Activated T-helper 17 cell treated with anti-CD3 and anti-CD28 coated beads, Interleukin-2, amount 50 U/mL, for 72 hours (primary cell): ENCODE results near the gene C16orf95. TPM values are rescaled to one million over a fixed set of nuclear protein-coding genes. Genes with fewer than 3 reads are reported as not detected.
"Not testable (repeated sequence)": the region's sequence is repeated elsewhere in the genome, so short reads cannot be mapped to it uniquely, and the experiment has no call there.

Source experiments
- ATAC-seq: fragments of 150-1000 bp; cut with Tn5 transposase; replicated peaks from 2 replicates; pipeline ENCODE4 v1.10.0; 2021; ENCODE audit warnings: mild to moderate bottlenecking, moderate library complexity
- H3K27ac Mint-ChIP-seq: one replicate; pipeline ENCODE4 v1.8.0; 2022; ENCODE audit warnings: mixed read lengths
- H3K27me3 Mint-ChIP-seq: one replicate; pipeline ENCODE4 v1.8.0; 2022; ENCODE audit warnings: mixed read lengths
- H3K36me3 Mint-ChIP-seq: one replicate; pipeline ENCODE4 v1.8.0; 2022; ENCODE audit warnings: low read depth, mild to moderate bottlenecking, mixed read lengths
- H3K4me1 Mint-ChIP-seq: one replicate; pipeline ENCODE4 v1.8.0; 2022; ENCODE audit warnings: mixed read lengths
- H3K4me3 Mint-ChIP-seq: one replicate; pipeline ENCODE4 v1.8.0; 2022; ENCODE audit warnings: mild to moderate bottlenecking, mixed read lengths
- H3K9me3 Mint-ChIP-seq: one replicate; pipeline ENCODE4 v1.8.0; 2022; ENCODE audit warnings: mixed read lengths
- total RNA-seq, 2 donors: library from RNA; stranded (reverse); gene quantifications; one replicate each; pipeline ENCODE4 v1.2.3, GENCODE V29; 2022

C16orf95 gene
- total RNA-seq, 2 donors from 2014 or later, result 6.2 to 8.2 TPM

GRCh38 chr16:87340198-87340597 lies 23.0 kb upstream of the C16orf95 start:
- H3K27me3 Mint-ChIP-seq, result no peaks in the 10 kb centered on the region
- no peak overlapping the region for H3K27ac Mint-ChIP-seq
- no peaks in the 10 kb centered on the region for H3K9me3 Mint-ChIP-seq
- peaks cover 89% of the 10 kb centered on the region for H3K36me3 Mint-ChIP-seq
- ATAC-seq, result no peak
- peaks cover 8% of the 10 kb centered on the region for H3K4me1 Mint-ChIP-seq
- no peak overlapping the region for H3K4me3 Mint-ChIP-seq

GRCh38 chr16:87339724-87340105 lies 22.5 kb upstream of the C16orf95 start:
- H3K4me3 Mint-ChIP-seq, H3K27ac Mint-ChIP-seq, H3K4me1 Mint-ChIP-seq, ATAC-seq, H3K9me3 Mint-ChIP-seq, H3K27me3 Mint-ChIP-seq: not testable (repeated sequence)
- H3K36me3 Mint-ChIP-seq, result peaks cover 87% of the 10 kb centered on the region

- no peaks in the 10 kb centered on the region for H3K27me3 Mint-ChIP-seq
- ATAC-seq, result no peak
- H3K36me3 Mint-ChIP-seq, result peaks cover 85% of the 10 kb centered on the region
- no peaks in the 10 kb centered on the region for H3K9me3 Mint-ChIP-seq
- peaks cover 8% of the 10 kb centered on the region for H3K4me1 Mint-ChIP-seq
- H3K4me3 Mint-ChIP-seq, result no peak overlapping the region
- H3K27ac Mint-ChIP-seq, result no peak overlapping the region
Observed at GRCh38 chr16:87339086-87339723, 22.0 kb upstream of the C16orf95 start.

GRCh38 chr16:87338155-87338765 lies 21.1 kb upstream of the C16orf95 start:
- no peak overlapping the region for H3K4me3 Mint-ChIP-seq
- no peak for ATAC-seq
- H3K4me1 Mint-ChIP-seq, result peaks cover 8% of the 10 kb centered on the region
- H3K27ac Mint-ChIP-seq, result no peak overlapping the region
- H3K9me3 Mint-ChIP-seq, result no peaks in the 10 kb centered on the region
- no peaks in the 10 kb centered on the region for H3K27me3 Mint-ChIP-seq
- H3K36me3 Mint-ChIP-seq, result peaks cover 79% of the 10 kb centered on the region

GRCh38 chr16:87337262-87337771 lies 20.1 kb upstream of the C16orf95 start:
- Mint-ChIP-seq H3K27ac (no peak overlapping the region), H3K9me3 (no peaks in the 10 kb centered on the region), H3K36me3 (peaks cover 80% of the 10 kb centered on the region), H3K27me3 (no peaks in the 10 kb centered on the region), H3K4me3 (no peak overlapping the region), H3K4me1 (peaks cover 8% of the 10 kb centered on the region)
- ATAC-seq, result no peak

- peaks cover 8% of the 10 kb centered on the region for H3K4me1 Mint-ChIP-seq
- no peaks in the 10 kb centered on the region for H3K27me3 Mint-ChIP-seq
- H3K27ac Mint-ChIP-seq, result no peak overlapping the region
- H3K36me3 Mint-ChIP-seq, result peaks cover 76% of the 10 kb centered on the region
- H3K9me3 Mint-ChIP-seq, result no peaks in the 10 kb centered on the region
- ATAC-seq, result no peak
- H3K4me3 Mint-ChIP-seq, result no peak overlapping the region
Observed at GRCh38 chr16:87336434-87337240, 19.4 kb upstream of the C16orf95 start.

- Mint-ChIP-seq H3K27ac (no peak overlapping the region), H3K27me3 (no peaks in the 10 kb centered on the region), H3K4me1 (peaks cover 8% of the 10 kb centered on the region), H3K4me3 (no peak overlapping the region), H3K36me3 (peaks cover 72% of the 10 kb centered on the region), H3K9me3 (no peaks in the 10 kb centered on the region)
- ATAC-seq, result no peak
Observed at GRCh38 chr16:87335625-87336433, 18.6 kb upstream of the C16orf95 start.

GRCh38 chr16:87334651-87335624 lies 17.7 kb upstream of the C16orf95 start:
- Mint-ChIP-seq H3K9me3 (no peaks in the 10 kb centered on the region), H3K36me3 (peaks cover 68% of the 10 kb centered on the region), H3K4me3 (no peak overlapping the region), H3K4me1 (peaks cover 8% of the 10 kb centered on the region), H3K27me3 (no peaks in the 10 kb centered on the region), H3K27ac (no peak overlapping the region)
- no peak for ATAC-seq

- no peak for ATAC-seq
- peaks cover 6% of the 10 kb centered on the region for H3K4me1 Mint-ChIP-seq
- no peaks in the 10 kb centered on the region for H3K27me3 Mint-ChIP-seq
- no peaks in the 10 kb centered on the region for H3K9me3 Mint-ChIP-seq
- peaks cover 68% of the 10 kb centered on the region for H3K36me3 Mint-ChIP-seq
- no peak overlapping the region for H3K4me3 Mint-ChIP-seq
- no peak overlapping the region for H3K27ac Mint-ChIP-seq
Observed at GRCh38 chr16:87333581-87334331, 16.6 kb upstream of the C16orf95 start.

GRCh38 chr16:87333101-87333500 lies 15.9 kb upstream of the C16orf95 start:
- Mint-ChIP-seq H3K27me3 (no peaks in the 10 kb centered on the region), H3K4me3 (no peak overlapping the region), H3K9me3 (no peaks in the 10 kb centered on the region), H3K4me1 (peaks cover 4% of the 10 kb centered on the region), H3K36me3 (peaks cover 67% of the 10 kb centered on the region), H3K27ac (no peak overlapping the region)
- ATAC-seq, result no peak

GRCh38 chr16:87332150-87332549 lies 15.0 kb upstream of the C16orf95 start:
- ATAC-seq, result no peak
- peaks cover 58% of the 10 kb centered on the region for H3K36me3 Mint-ChIP-seq
- H3K27ac Mint-ChIP-seq, result no peak overlapping the region
- no peaks in the 10 kb centered on the region for H3K27me3 Mint-ChIP-seq
- peaks cover 2% of the 10 kb centered on the region for H3K4me1 Mint-ChIP-seq
- H3K4me3 Mint-ChIP-seq, result no peak overlapping the region
- no peaks in the 10 kb centered on the region for H3K9me3 Mint-ChIP-seq

GRCh38 chr16:87331241-87331801 lies 14.1 kb upstream of the C16orf95 start:
- ATAC-seq, result no peak

More at GRCh38 chr16:87331241-87331801, 14.1 kb upstream of the C16orf95 start:
- Mint-ChIP-seq H3K27ac (no peak overlapping the region), H3K4me1 (no peaks in the 10 kb centered on the region), H3K9me3 (no peaks in the 10 kb centered on the region), H3K27me3 (no peaks in the 10 kb centered on the region), H3K4me3 (no peak overlapping the region), H3K36me3 (peaks cover 51% of the 10 kb centered on the region)
